ENCODE data around the gene PDZD2.

Gene PDZD2

GRCh38 chr5:32099486-32100035 is 460.6 kb downstream of the PDZD2 start:
- DNase-seq (no peak), ATAC-seq (ENCODE audit: insufficient read depth, low read depth) (no peak)
- Histone ChIP-seq H3K4me2 (ENCODE audit: insufficient read depth, low read length) (no peak overlapping the region), H3K4me1 (ENCODE audit: insufficient read depth, low read length) (no peaks in the 10 kb centered on the region), H3K9ac (ENCODE audit: low read depth, low read length) (no peak overlapping the region), H3K4me3 (ENCODE audit: low read depth in 1 of 2, low read length in 2 of 2) (no peak overlapping the region), H3K27me3 (ENCODE audit: insufficient read depth, low read length, poor library complexity) (no peaks in the 10 kb centered on the region), H3K79me2 (ENCODE audit: insufficient read depth, low read length) (no peaks in the 10 kb centered on the region), H2AFZ (ENCODE audit: low read depth, low read length) (no peak overlapping the region), H3K9me3 (ENCODE audit: insufficient read depth, low read length, severe bottlenecking) (no peaks in the 10 kb centered on the region), H3K27ac (ENCODE audit: low read length) (no peak overlapping the region), H3K36me3 (ENCODE audit: insufficient read depth, low read length) (peaks cover 37% of the 10 kb centered on the region), H4K20me1 (ENCODE audit: insufficient read depth, low read length) (no peaks in the 10 kb centered on the region)
- TF ChIP-seq EZH2 (IDR thresholded peaks at IDR 0.05; ENCODE audit: borderline replicate concordance, low read depth, low read length, severe bottlenecking), result no peak
- no peak for TF ChIP-seq CTCF (IDR thresholded peaks at IDR 0.05; ENCODE audit: borderline replicate concordance, extremely low read depth, low read length, poor library complexity, severe bottlenecking)

- Histone ChIP-seq H3K27me3 (ENCODE audit: insufficient read depth, low read length, poor library complexity) (no peaks in the 10 kb centered on the region), H4K20me1 (ENCODE audit: insufficient read depth, low read length) (no peaks in the 10 kb centered on the region), H3K79me2 (ENCODE audit: insufficient read depth, low read length) (no peaks in the 10 kb centered on the region), H3K9ac (ENCODE audit: low read depth, low read length) (no peak overlapping the region), H3K4me3 (ENCODE audit: low read depth in 1 of 2, low read length in 2 of 2) (no peak overlapping the region), H3K27ac (ENCODE audit: low read length) (no peak overlapping the region), H3K4me2 (ENCODE audit: insufficient read depth, low read length) (no peak overlapping the region), H3K36me3 (ENCODE audit: insufficient read depth, low read length) (peaks cover 41% of the 10 kb centered on the region), H3K9me3 (ENCODE audit: insufficient read depth, low read length, severe bottlenecking) (no peaks in the 10 kb centered on the region), H2AFZ (ENCODE audit: low read depth, low read length) (no peak overlapping the region), H3K4me1 (ENCODE audit: insufficient read depth, low read length) (no peaks in the 10 kb centered on the region)
- ATAC-seq (ENCODE audit: insufficient read depth, low read depth), result no peak
- DNase-seq, result no peak
- no peak for TF ChIP-seq EZH2 (IDR thresholded peaks at IDR 0.05; ENCODE audit: borderline replicate concordance, low read depth, low read length, severe bottlenecking)
- TF ChIP-seq CTCF (IDR thresholded peaks at IDR 0.05; ENCODE audit: borderline replicate concordance, extremely low read depth, low read length, poor library complexity, severe bottlenecking), result no peak
Observed at GRCh38 chr5:32100230-32100629, 461.3 kb downstream of the PDZD2 start.

- Histone ChIP-seq H3K79me2 (ENCODE audit: insufficient read depth, low read length) (no peaks in the 10 kb centered on the region), H3K27me3 (ENCODE audit: insufficient read depth, low read length, poor library complexity) (no peaks in the 10 kb centered on the region), H2AFZ (ENCODE audit: low read depth, low read length) (no peak overlapping the region), H4K20me1 (ENCODE audit: insufficient read depth, low read length) (no peaks in the 10 kb centered on the region), H3K4me2 (ENCODE audit: insufficient read depth, low read length) (no peak overlapping the region), H3K9me3 (ENCODE audit: insufficient read depth, low read length, severe bottlenecking) (no peaks in the 10 kb centered on the region), H3K27ac (ENCODE audit: low read length) (no peak overlapping the region), H3K9ac (ENCODE audit: low read depth, low read length) (no peak overlapping the region), H3K4me3 (ENCODE audit: low read depth in 1 of 2, low read length in 2 of 2) (no peak overlapping the region), H3K4me1 (ENCODE audit: insufficient read depth, low read length) (no peaks in the 10 kb centered on the region), H3K36me3 (ENCODE audit: insufficient read depth, low read length) (peaks cover 47% of the 10 kb centered on the region)
- ATAC-seq (ENCODE audit: insufficient read depth, low read depth) (no peak), DNase-seq (no peak)
- TF ChIP-seq EZH2 (IDR thresholded peaks at IDR 0.05; ENCODE audit: borderline replicate concordance, low read depth, low read length, severe bottlenecking), result no peak
- TF ChIP-seq CTCF (IDR thresholded peaks at IDR 0.05; ENCODE audit: borderline replicate concordance, extremely low read depth, low read length, poor library complexity, severe bottlenecking), result no peak
Observed at GRCh38 chr5:32100691-32101302, 461.9 kb downstream of the PDZD2 start.
